H9 (cell line): ENCODE data around the gene NOVA2. TPM values are rescaled to one million over a fixed set of nuclear protein-coding genes. Genes with fewer than 3 reads are reported as not detected.

ENCODE experiments used
- DNase-seq: peaks from one replicate; pipeline ENCODE4 v3.0.0-alpha.2; 2017
- H2AFZ ChIP-seq: one replicate; pipeline ENCODE4 v1.6.1; 2013; ENCODE audit warnings: mild to moderate bottlenecking, low read length, control low read depth, moderate library complexity
- H2AK5ac ChIP-seq: 2 replicates; pipeline ENCODE4 v1.6.1; 2013; ENCODE audit warnings: low read length, control low read depth, mixed read lengths; ENCODE audit not compliant: insufficient read length
- H2BK120ac ChIP-seq: one replicate; pipeline ENCODE4 v1.6.1; 2013; ENCODE audit warnings: low read depth, mild to moderate bottlenecking, low read length, control low read depth, inconsistent platforms; ENCODE audit not compliant: poor library complexity, severe bottlenecking
- H2BK12ac ChIP-seq: 2 replicates; pipeline ENCODE4 v1.6.1; 2013; ENCODE audit warnings: low read length, control low read depth, mixed read lengths, low read depth; ENCODE audit not compliant: insufficient read length
- H2BK15ac ChIP-seq: 2 replicates; pipeline ENCODE4 v1.6.1; 2013; ENCODE audit warnings: low read depth, low read length, control low read depth
- H2BK20ac ChIP-seq: one replicate; pipeline ENCODE4 v1.6.1; 2013; ENCODE audit warnings: low read depth, mild to moderate bottlenecking, low read length, control low read depth, inconsistent platforms; ENCODE audit not compliant: poor library complexity, severe bottlenecking
- H2BK5ac ChIP-seq: 2 replicates; pipeline ENCODE4 v1.6.1; 2013; ENCODE audit warnings: low read length, control low read depth, mixed read lengths; ENCODE audit not compliant: insufficient read length
- H3K14ac ChIP-seq: 2 replicates; pipeline ENCODE4 v1.6.1; 2013; ENCODE audit warnings: low read length, control low read depth; ENCODE audit not compliant: insufficient read depth
- H3K18ac ChIP-seq: 2 replicates; pipeline ENCODE4 v1.6.1; 2013; ENCODE audit warnings: low read depth, mild to moderate bottlenecking, mixed read lengths, low read length, control low read depth; ENCODE audit not compliant: insufficient read length
- H3K23ac ChIP-seq: 2 replicates; pipeline ENCODE4 v1.6.1; 2013; ENCODE audit warnings: low read length, control low read depth, mixed read lengths, low read depth; ENCODE audit not compliant: insufficient read length
- H3K23me2 ChIP-seq: 2 replicates; pipeline ENCODE4 v1.6.1; 2013; ENCODE audit warnings: low read depth, mild to moderate bottlenecking, mixed read lengths, low read length, control low read depth; ENCODE audit not compliant: insufficient read length, poor library complexity, severe bottlenecking
- H3K27ac ChIP-seq: 2 replicates; pipeline ENCODE4 v1.5.1; 2013; ENCODE audit warnings: low read length, control low read depth, mixed read lengths, low read depth; ENCODE audit not compliant: insufficient read length
- H3K27me3 ChIP-seq: 2 replicates; pipeline ENCODE4 v1.6.1; 2013; ENCODE audit warnings: low read length, control low read depth, inconsistent platforms; ENCODE audit not compliant: insufficient read depth
- H3K4ac ChIP-seq: 2 replicates; pipeline ENCODE4 v1.6.1; 2013; ENCODE audit warnings: low read depth, mild to moderate bottlenecking, control low read depth, inconsistent platforms, low read length, moderate library complexity
- H3K4me1 ChIP-seq: 2 replicates; pipeline ENCODE4 v1.6.1; 2013; ENCODE audit warnings: low read length, control low read depth, inconsistent platforms; ENCODE audit not compliant: insufficient read depth
- H3K4me2 ChIP-seq: 2 replicates; pipeline ENCODE4 v1.6.1; 2013; ENCODE audit warnings: low read length, control low read depth, mixed read lengths; ENCODE audit not compliant: insufficient read length, insufficient read depth
- H3K56ac ChIP-seq: 2 replicates; pipeline ENCODE4 v1.6.1; 2013; ENCODE audit warnings: low read depth, mild to moderate bottlenecking, mixed read lengths, low read length, control low read depth; ENCODE audit not compliant: insufficient read length
- H3K79me1 ChIP-seq: 2 replicates; pipeline ENCODE4 v1.6.1; 2013; ENCODE audit warnings: low read depth, mild to moderate bottlenecking, moderate library complexity, low read length, control low read depth, inconsistent platforms; ENCODE audit not compliant: insufficient read depth, poor library complexity, severe bottlenecking
- H3K79me2 ChIP-seq: 2 replicates; pipeline ENCODE4 v1.6.1; 2013; ENCODE audit warnings: low read length, control low read depth, inconsistent platforms; ENCODE audit not compliant: insufficient read depth
- H3K9ac ChIP-seq: 2 replicates; pipeline ENCODE4 v1.6.1; 2013; ENCODE audit warnings: low read length, control low read depth, mixed read lengths; ENCODE audit not compliant: insufficient read length; ENCODE audit errors: extremely low read depth
- H3K9me3 ChIP-seq: one replicate; pipeline ENCODE4 v1.6.1; 2013; ENCODE audit warnings: low read depth, low read length, inconsistent platforms; ENCODE audit not compliant: control insufficient read depth
- H3T11ph ChIP-seq: one replicate; pipeline ENCODE4 v1.6.1; 2013; ENCODE audit warnings: mild to moderate bottlenecking, low read length, control low read depth, inconsistent platforms
- H4K20me1 ChIP-seq: one replicate; pipeline ENCODE4 v1.6.1; 2013; ENCODE audit not compliant: control insufficient read depth, insufficient read length, insufficient read depth
- H4K5ac ChIP-seq: 2 replicates; pipeline ENCODE4 v1.6.1; 2013; ENCODE audit warnings: low read depth, mild to moderate bottlenecking, mixed read lengths, low read length, control low read depth; ENCODE audit not compliant: insufficient read length
- H4K8ac ChIP-seq: replicated peaks from 2 replicates; pipeline ENCODE4 v1.6.1; 2013; ENCODE audit warnings: low read length, control low read depth, mixed read lengths, low read depth; ENCODE audit not compliant: insufficient read length
- H4K91ac ChIP-seq: 2 replicates; pipeline ENCODE4 v1.6.1; 2013; ENCODE audit warnings: low read depth, mild to moderate bottlenecking, moderate library complexity, mixed read lengths, low read length, control low read depth; ENCODE audit not compliant: insufficient read length
- H3K27ac Mint-ChIP-seq, 3 experiments: 2 replicates in 2 of 3; 3 replicates in 1 of 3; pipeline ENCODE4 v1.8.0; 2020 to 2021; ENCODE audit warnings: mixed read lengths in 3 of 3, mild to moderate bottlenecking in 1 of 3, moderate library complexity in 1 of 3
- H3K27me3 Mint-ChIP-seq: 2 replicates; pipeline ENCODE4 v1.8.0; 2021; ENCODE audit warnings: low read depth, mild to moderate bottlenecking, moderate library complexity, mixed read lengths
- H3K36me3 Mint-ChIP-seq, 3 experiments: 2 replicates in 2 of 3; 3 replicates in 1 of 3; pipeline ENCODE4 v1.8.0; 2020 to 2021; ENCODE audit warnings: low read depth in 3 of 3, mixed read lengths in 3 of 3; ENCODE audit not compliant: insufficient read depth in 1 of 3
- H3K4me1 Mint-ChIP-seq, 2 experiments: 2 replicates each; pipeline ENCODE4 v1.8.0; 2020; ENCODE audit warnings: mixed read lengths in 2 of 2
- H3K4me3 Mint-ChIP-seq, 2 experiments: 2 replicates in 1 of 2; 3 replicates in 1 of 2; pipeline ENCODE4 v1.8.0; 2020 to 2021; ENCODE audit warnings: mild to moderate bottlenecking in 2 of 2, mixed read lengths in 2 of 2, moderate library complexity in 1 of 2
- H3K9me3 Mint-ChIP-seq, 2 experiments: 2 replicates in 1 of 2; 3 replicates in 1 of 2; pipeline ENCODE4 v1.8.0; 2020; ENCODE audit warnings: mild to moderate bottlenecking in 2 of 2, mixed read lengths in 2 of 2, moderate library complexity in 1 of 2
- WGBS: extraction: QIAGEN DNeasy Blood & Tissue Kit; methylation state at CpG from one replicate; pipeline ENCODE4 v1.1.7; 2013; ENCODE audit warnings: missing lambda C conversion rate, low lambda C conversion rate, mixed read lengths; ENCODE audit not compliant: insufficient read length; ENCODE audit errors: extremely low coverage; 5-methylcytosine and 5-hydroxymethylcytosine counted together
- total RNA-seq: library from RNA; stranded (reverse); gene quantifications from 2 replicates; pipeline ENCODE4 v1.2.1, GENCODE V29; 2021
- TF ChIP-seq, protein P1 (sequence below): fragments of 200-600 bp; sonication (generic); conservative IDR thresholded peaks from 3 replicates; pipeline ENCODE4 v1.8.0; 2021; ENCODE audit warnings: antibody characterized with exemption, mild to moderate bottlenecking

The NOVA2 gene
- total RNA-seq, 1 experiment from 2014 or later = 8.8 TPM

DNA sequence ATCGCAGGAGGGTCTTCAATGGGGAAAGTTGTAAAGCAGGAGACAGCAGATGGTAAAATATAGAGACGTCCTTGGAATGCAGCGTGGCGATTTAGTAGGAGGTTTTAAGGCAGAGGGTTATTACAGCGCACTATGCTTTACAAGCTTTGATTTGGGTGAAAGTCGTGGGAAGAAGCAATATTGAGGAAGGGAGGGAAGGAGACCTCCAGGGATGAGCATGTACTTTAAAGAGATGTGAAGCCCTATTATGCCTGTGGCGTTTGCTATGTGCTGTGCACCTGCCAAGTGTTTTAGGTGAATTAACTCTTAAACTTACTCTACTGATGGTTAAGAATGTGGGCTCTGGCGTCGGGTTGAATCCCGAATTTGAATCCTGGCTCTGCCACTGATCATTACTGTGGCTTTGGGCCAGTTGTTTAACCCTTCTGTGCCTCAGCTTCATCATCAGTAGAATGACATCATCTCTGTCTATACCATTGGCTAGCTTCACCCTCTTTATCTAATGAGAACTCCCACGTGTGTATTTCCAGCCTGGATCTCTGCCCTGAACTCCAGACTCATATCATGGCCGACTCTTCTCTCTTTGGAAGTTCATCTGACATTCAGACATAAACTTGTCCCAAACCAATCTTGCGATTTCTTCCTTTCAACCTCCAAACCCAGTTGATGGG, 22.2 kb upstream of the NOVA2 start:
- Histone ChIP-seq H2BK12ac (no peak overlapping the region), H3K56ac (no peak overlapping the region), H3K23ac (no peak overlapping the region), H3K79me1 (peaks cover 3% of the 10 kb centered on the region), H3K14ac (no peak overlapping the region), H3K4ac (no peak overlapping the region), H3K4me1 (no peaks in the 10 kb centered on the region), H4K91ac (no peak overlapping the region), H3K18ac (no peak overlapping the region), H2BK5ac (no peak overlapping the region), H3K4me2 (peak overlapping the region; percentile 94), H4K8ac (no peak overlapping the region), H3K9ac (peak overlapping the region; percentile 76), H4K5ac (no peak overlapping the region), H3K9me3 (no peaks in the 10 kb centered on the region), H3T11ph (no peak overlapping the region), H4K20me1 (no peaks in the 10 kb centered on the region), H3K27me3 (no peaks in the 10 kb centered on the region), H2BK120ac (no peak overlapping the region), H2BK15ac (no peak overlapping the region), H2BK20ac (no peak overlapping the region), H3K79me2 (0 out of 2 replicates have a peak, but pooled peaks cover 5% of the 10 kb centered on the region), H3K23me2 (peaks cover 14% of the 10 kb centered on the region), H2AK5ac (no peak overlapping the region), H3K27ac (no peak overlapping the region), H2AFZ (no peak overlapping the region)
- Mint-ChIP-seq H3K36me3 (peaks cover 6 to 7% (median 6%) of the 10 kb centered on the region in 3 experiments; a peak in 6 of 7 replicates), H3K27ac (no peak overlapping the region), H3K4me1 (peaks cover 14 to 33% of the 10 kb centered on the region in 2 experiments), H3K4me3 (no peak overlapping the region), H3K27me3 (peaks cover 3% of the 10 kb centered on the region; the same call in 1 of the 2 replicates), H3K9me3 (no peaks in the 10 kb centered on the region; a peak in 2 of 5 replicates)
- TF ChIP-seq, protein P1, sequence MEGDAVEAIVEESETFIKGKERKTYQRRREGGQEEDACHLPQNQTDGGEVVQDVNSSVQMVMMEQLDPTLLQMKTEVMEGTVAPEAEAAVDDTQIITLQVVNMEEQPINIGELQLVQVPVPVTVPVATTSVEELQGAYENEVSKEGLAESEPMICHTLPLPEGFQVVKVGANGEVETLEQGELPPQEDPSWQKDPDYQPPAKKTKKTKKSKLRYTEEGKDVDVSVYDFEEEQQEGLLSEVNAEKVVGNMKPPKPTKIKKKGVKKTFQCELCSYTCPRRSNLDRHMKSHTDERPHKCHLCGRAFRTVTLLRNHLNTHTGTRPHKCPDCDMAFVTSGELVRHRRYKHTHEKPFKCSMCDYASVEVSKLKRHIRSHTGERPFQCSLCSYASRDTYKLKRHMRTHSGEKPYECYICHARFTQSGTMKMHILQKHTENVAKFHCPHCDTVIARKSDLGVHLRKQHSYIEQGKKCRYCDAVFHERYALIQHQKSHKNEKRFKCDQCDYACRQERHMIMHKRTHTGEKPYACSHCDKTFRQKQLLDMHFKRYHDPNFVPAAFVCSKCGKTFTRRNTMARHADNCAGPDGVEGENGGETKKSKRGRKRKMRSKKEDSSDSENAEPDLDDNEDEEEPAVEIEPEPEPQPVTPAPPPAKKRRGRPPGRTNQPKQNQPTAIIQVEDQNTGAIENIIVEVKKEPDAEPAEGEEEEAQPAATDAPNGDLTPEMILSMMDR = no peak
- DNase-seq = no peak
- no CpG with 5 or more reads among the region's 13 CpGs for WGBS
